Esophagus muscularis mucosa (tissue), 4 donors: ENCODE data around the gene GNG13. TPM values are rescaled to one million over a fixed set of nuclear protein-coding genes. Genes with fewer than 3 reads are reported as not detected.

Source experiments
- DNase-seq: peaks from one replicate; pipeline ENCODE4 v3.0.0-alpha.2; 2017; ENCODE audit errors: extremely low spot score
- H3K27ac ChIP-seq, 4 donors: fragments of 200-600 bp; sonication (generic); replicated peaks in 1 of 4; 1 replicate in 3 of 4; 2 replicates in 1 of 4; pipeline ENCODE4 v1.5.1; 2016 to 2019; ENCODE audit warnings: mild to moderate bottlenecking in 1 of 4
- H3K27me3 ChIP-seq, 4 donors: fragments of 200-600 bp; sonication (generic); one replicate each; pipeline versions ENCODE4 v1.5.1 to v1.6.0; 2016 to 2019
- H3K36me3 ChIP-seq, 4 donors: fragments of 200-600 bp; sonication (generic); one replicate each; pipeline ENCODE4 v1.5.1; 2016 to 2019
- H3K4me1 ChIP-seq, 4 donors: fragments of 200-600 bp; sonication (generic); one replicate each; pipeline ENCODE4 v1.5.1; 2016 to 2019
- H3K4me3 ChIP-seq, 4 donors: fragments of 200-600 bp; sonication (generic); 1 replicate in 2 of 4; 2 replicates in 2 of 4; pipeline ENCODE4 v1.5.1; 2016 to 2019; ENCODE audit warnings: mild to moderate bottlenecking in 4 of 4, moderate library complexity in 1 of 4
- H3K9me3 ChIP-seq, 4 donors: fragments of 200-600 bp; sonication (generic); 1 replicate in 3 of 4; 2 replicates in 1 of 4; pipeline ENCODE4 v1.5.1; 2016 to 2019
- CTCF ChIP-seq, 3 experiments: fragments of 200-600 bp in 2 of 3; fragments of 450-650 bp in 1 of 3; sonication (generic) in 2 of 3; IDR thresholded peaks; one replicate each; pipeline ENCODE4 v1.5.1; 2017 to 2019; ENCODE audit warnings: antibody characterized with exemption in 3 of 3, mild to moderate bottlenecking in 2 of 3, moderate library complexity in 1 of 3
- EP300 ChIP-seq: sonication (generic); formaldehyde crosslinking; IDR thresholded peaks from one replicate; pipeline ENCODE4 v1.6.1; 2017; ENCODE audit warnings: antibody characterized with exemption
- POLR2A ChIP-seq: fragments of 450-650 bp; IDR thresholded peaks from one replicate; pipeline ENCODE4 v1.6.1; 2017; ENCODE audit warnings: antibody characterized with exemption, moderate library complexity, mild to moderate bottlenecking, low read depth
- POLR2AphosphoS5 ChIP-seq, 2 donors: sonication (generic); formaldehyde crosslinking; IDR thresholded peaks; one replicate each; pipeline ENCODE4 v1.6.1; 2017; ENCODE audit warnings: antibody characterized with exemption in 2 of 2
- WGBS: methylation state at CpG from one replicate; pipeline ENCODE4 v1.1.5; 2018; 5-methylcytosine and 5-hydroxymethylcytosine counted together
- intact Hi-C: fragments of 100-400 bp; cut with DNase I; formaldehyde crosslinking; loops from one replicate; pipeline ENCODE4 v1.15.1; 2023
- total RNA-seq, 4 donors: library from RNA; depleted of rRNA; stranded (reverse); fragments of >200 nt; gene quantifications; one replicate each; pipeline versions ENCODE4 v1.1.0 to v1.2.1, GENCODE V29; 2016

GNG13 gene
- total RNA-seq, 4 donors from 2014 or later = not detected

GRCh38 chr16:783404-784161 lies 17.0 kb downstream of the GNG13 start:
- H3K27ac ChIP-seq = no peak overlapping the region
- intact Hi-C loops = no loop called here
- no peak for DNase-seq
- peaks cover 0 to 54% (median 13%) of the 10 kb centered on the region in 4 donors for H3K27me3 ChIP-seq
- TF ChIP-seq EP300 (no peak), CTCF (IDR thresholded peaks at IDR 0.05) (no peak), POLR2A (no peak), POLR2AphosphoS5 (IDR thresholded peaks at IDR 0.05) (no peak)
- H3K36me3 ChIP-seq = peaks cover 0 to 17% (median 13%) of the 10 kb centered on the region in 4 donors
- H3K4me3 ChIP-seq = no peak overlapping the region
- WGBS = 52% methylated on average over 17 of the region's 17 CpGs
- peaks cover 14 to 38% (median 27%) of the 10 kb centered on the region in 4 donors for H3K4me1 ChIP-seq
- no peaks in the 10 kb centered on the region for H3K9me3 ChIP-seq

GRCh38 chr16:782766-783403 lies 17.6 kb downstream of the GNG13 start:
- Histone ChIP-seq H3K27me3 (peaks cover 0 to 61% (median 13%) of the 10 kb centered on the region in 4 donors), H3K9me3 (no peaks in the 10 kb centered on the region), H3K4me3 (no peak overlapping the region), H3K27ac (no peak overlapping the region), H3K36me3 (peaks cover 0 to 17% (median 13%) of the 10 kb centered on the region in 4 donors), H3K4me1 (peaks cover 14 to 36% (median 26%) of the 10 kb centered on the region in 4 donors)
- DNase-seq = no peak
- no peak for TF ChIP-seq CTCF (IDR thresholded peaks at IDR 0.05)
- intact Hi-C loops = no loop called here
- 74% methylated on average over 6 of the region's 36 CpGs for WGBS

GRCh38 chr16:782258-782657 lies 18.3 kb downstream of the GNG13 start:
- no peak for DNase-seq
- Histone ChIP-seq H3K36me3 (peaks cover 0 to 17% (median 13%) of the 10 kb centered on the region in 4 donors), H3K9me3 (no peaks in the 10 kb centered on the region), H3K27me3 (peaks cover 0 to 63% (median 13%) of the 10 kb centered on the region in 4 donors), H3K4me3 (no peak overlapping the region), H3K4me1 (peaks cover 9 to 30% (median 20%) of the 10 kb centered on the region in 4 donors), H3K27ac (no peak overlapping the region)
- no peak for TF ChIP-seq CTCF (IDR thresholded peaks at IDR 0.05)
- intact Hi-C loops = no loop called here
- WGBS = 80% methylated on average over 1 of the region's 6 CpGs

GRCh38 chr16:781346-782010 lies 19.1 kb downstream of the GNG13 start:
- H3K36me3 ChIP-seq = peaks cover 0 to 9% (median 8%) of the 10 kb centered on the region in 4 donors
- no peak for DNase-seq
- no peak overlapping the region for H3K4me3 ChIP-seq
- no peak overlapping the region for H3K27ac ChIP-seq
- TF ChIP-seq POLR2A (no peak), EP300 (no peak), CTCF (IDR thresholded peaks at IDR 0.05) (no peak), POLR2AphosphoS5 (IDR thresholded peaks at IDR 0.05) (no peak)
- peaks cover 0 to 71% (median 13%) of the 10 kb centered on the region in 4 donors for H3K27me3 ChIP-seq
- H3K4me1 ChIP-seq = peaks cover 3 to 22% (median 13%) of the 10 kb centered on the region in 4 donors
- no peaks in the 10 kb centered on the region for H3K9me3 ChIP-seq
- intact Hi-C loops = no loop called here
- 70% methylated on average over 2 of the region's 19 CpGs for WGBS
